ENCODE results near the gene KCNMB2.

GRCh38 chr3:178749471-178749870 is 213.2 kb downstream of the KCNMB2 start:
- no peak for TF ChIP-seq GATA3 (IDR thresholded peaks at IDR 0.05; ENCODE audit: low read depth, low read length)
- TF ChIP-seq GATA2 (IDR thresholded peaks at IDR 0.05; ENCODE audit: low read depth, low read length) = no peak

Measured in SH-SY5Y (cell line).